Hepatic stellate cell (primary cell): Measurements from ENCODE around the gene ACTA2.

ENCODE experiments used
- DNase-seq: peaks from one replicate; pipeline ENCODE4 v3.0.0; 2011; ENCODE audit warnings: low spot score

Gene ACTA2

DNA sequence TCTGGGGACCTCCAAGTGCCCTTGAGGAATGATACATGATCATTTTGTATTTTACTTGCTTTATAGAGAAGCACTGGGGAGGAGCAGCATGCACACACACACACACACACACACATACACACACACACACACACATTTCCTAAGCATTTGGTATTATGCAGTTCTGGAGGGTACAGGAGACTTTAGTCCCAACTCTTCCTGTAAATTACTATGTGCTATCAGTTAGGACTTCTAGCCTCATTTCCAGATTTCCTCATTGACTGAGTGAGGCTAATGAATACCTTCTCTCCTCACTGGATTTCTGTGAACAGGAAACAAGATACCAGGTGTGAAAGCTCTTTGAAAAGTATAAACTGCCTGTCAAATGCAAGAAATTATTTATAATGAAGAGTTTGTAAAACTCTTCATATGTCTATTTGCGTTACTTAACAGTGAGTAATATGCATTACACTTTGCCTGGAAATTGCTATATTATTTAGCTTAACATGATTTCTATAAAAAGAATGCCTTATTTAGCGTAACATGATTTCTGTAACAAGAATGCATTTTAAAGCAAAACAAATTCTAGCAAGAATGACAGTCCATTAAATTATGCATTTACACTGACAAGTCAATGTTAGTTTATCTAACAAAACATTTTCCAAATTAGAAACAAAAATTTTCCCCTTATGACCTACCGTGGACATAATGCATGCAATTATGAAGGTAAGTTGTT lies 34.2 kb downstream of the ACTA2 start:
- no peak for DNase-seq

- DNase-seq = no peak
Measured at GRCh38 chr10:88916986-88917385, 35.6 kb downstream of the ACTA2 start.

- DNase-seq = no peak
Measured at GRCh38 chr10:88916231-88916630, 36.3 kb downstream of the ACTA2 start.

DNA sequence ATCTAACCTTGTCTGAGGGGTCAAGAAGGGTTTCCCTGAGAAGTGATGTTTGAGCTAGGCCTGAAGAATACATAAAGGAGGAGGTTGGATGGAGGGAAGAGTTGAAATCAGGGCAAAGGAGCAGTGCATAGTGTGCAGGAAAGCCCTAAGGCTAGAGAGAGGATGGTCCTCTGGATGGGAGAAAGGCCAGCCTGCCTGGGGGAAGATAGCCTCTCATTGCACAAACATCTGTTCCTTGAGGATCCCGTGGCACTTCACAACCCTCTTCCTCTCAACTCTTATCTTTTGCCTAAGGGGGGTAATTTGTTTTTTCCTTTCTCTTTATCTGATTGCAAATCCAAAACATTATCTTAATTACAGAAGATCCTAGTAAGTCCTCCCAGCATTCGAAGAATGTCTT lies 36.8 kb downstream of the ACTA2 start:
- DNase-seq = no peak

DNA sequence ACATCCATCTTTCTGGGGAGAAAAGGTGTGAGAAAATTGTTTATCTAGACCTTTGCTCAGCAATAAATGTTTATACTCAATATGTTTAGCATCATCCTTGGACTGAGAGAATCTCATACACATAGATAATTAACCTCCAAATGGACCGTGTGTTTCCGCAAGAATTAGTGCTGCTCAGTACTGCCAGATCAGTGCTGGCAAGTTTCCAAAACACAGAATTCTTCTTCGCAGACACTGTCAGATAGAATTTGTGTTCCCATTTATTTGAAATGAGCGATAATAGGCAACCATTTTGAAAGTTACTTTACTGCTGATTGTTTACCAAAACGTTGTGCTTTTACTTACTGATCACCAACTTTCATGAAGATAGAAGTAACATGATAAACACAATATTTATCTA lies 38.8 kb downstream of the ACTA2 start:
- DNase-seq = no peak

DNA sequence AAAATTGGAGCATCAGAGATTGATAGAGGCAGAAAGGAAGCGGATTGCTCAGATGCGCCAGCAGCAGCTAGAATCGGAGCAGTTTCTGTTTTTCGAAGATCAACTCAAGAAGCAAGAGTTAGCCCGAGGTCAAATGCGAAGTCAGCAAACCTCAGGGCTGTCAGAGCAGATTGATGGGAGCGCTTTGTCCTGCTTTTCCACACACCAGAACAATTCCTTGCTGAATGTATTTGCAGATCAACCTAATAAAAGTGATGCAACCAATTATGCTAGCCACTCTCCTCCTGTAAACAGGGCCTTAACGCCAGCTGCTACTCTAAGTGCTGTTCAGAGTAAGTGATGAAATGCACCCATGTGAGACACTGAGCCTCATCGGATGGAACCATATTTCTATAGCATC lies 39.4 kb downstream of the ACTA2 start:
- DNase-seq = no peak

DNA sequence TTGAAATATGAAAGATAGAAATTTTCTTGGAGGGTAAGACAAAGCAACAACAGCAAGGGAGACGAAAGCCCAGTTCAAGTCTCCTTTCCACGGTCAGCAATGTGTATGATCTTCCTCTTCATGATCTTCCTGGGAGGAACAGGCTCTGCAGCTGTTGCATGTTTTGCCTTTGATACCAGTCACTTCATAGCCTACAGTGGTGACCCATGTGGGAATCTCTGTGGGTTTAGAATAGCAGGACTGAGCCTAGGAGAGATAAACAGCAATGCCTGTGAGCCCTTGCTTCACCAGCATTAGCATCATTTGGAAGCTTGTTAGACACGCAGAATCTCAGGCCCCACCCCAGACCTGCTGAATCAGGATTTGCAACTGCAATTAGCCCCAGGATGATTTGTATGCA lies 40.7 kb downstream of the ACTA2 start:
- DNase-seq = no peak

DNA sequence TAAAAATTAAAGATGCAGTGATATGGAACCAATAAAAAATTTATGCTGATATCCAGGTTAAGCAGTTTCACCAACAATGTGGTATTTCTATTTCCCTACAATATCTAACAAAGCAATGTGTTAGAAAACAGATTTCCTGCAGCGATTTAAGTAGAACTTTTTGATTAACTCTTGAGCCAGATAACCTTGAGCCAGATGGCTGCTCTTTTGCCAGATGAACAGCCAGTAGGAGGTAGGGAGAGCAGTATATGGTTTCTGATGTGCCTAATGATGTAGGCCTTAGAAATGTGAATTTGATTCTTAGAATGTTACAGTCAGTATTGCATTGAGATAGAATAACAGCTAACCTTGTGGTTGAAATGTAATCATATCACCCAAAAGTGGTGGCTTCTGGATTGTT lies 41.5 kb downstream of the ACTA2 start:
- DNase-seq = no peak

- no peak for DNase-seq
Measured at GRCh38 chr10:88908194-88908593, 44.4 kb downstream of the ACTA2 start.

- no peak for DNase-seq
Measured at GRCh38 chr10:88906921-88907320, 45.7 kb downstream of the ACTA2 start.

DNA sequence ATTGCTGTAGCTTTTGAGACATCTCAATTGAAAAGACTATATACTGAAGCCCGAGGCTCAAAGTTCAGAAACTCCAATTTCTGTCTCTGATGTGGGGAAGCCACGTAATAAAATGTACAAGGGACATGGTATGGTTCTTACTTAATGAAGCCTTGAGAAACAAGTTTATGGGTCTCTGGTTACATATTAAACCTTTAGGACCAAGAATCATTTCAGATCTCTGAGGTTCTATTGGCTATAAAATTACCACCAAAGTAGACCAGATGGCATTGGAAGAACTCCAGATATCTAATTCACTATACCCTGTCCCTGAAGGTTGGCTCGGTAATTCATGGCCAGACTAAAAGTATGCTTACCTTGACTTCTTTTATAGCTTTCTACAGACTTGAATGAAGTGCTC lies 48.9 kb downstream of the ACTA2 start:
- no peak for DNase-seq

DNA sequence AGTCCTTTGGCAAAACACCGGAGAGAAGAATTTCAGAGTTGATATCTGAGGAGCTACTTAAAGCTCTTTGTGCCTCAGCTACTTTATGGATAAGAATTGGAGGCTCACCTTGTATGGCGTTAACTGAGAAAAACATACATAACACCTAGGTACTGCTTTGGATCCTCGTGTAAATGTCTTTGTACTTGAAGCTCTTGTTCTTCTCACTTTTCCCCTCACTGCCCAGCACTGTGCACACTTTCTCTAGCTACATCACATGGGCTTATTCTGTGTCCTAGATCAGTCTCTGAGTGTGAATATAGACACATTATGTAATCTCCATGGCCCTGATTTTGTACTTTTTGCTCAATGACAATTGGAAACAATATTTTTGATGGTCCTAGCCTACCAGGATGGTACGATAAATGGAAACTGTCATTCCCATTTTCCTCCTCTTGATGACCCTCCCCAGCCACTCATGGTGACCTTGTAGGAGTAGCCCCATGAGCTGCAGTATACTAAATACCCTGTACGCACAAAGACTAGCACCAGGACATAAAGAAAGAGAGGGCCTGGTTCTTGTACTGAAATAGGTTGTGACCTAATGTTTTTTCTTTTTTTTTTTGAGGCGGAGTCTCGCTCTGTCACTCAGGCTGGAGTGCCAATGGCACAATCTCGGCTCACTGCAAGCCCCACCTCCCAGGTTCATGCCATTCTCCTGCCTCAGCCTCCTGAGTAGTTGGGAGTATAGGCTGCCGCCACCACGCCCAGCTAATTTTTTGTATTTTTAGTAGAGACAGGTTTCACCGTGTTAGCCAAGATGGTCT lies 50.4 kb downstream of the ACTA2 start:
- no peak for DNase-seq

DNA sequence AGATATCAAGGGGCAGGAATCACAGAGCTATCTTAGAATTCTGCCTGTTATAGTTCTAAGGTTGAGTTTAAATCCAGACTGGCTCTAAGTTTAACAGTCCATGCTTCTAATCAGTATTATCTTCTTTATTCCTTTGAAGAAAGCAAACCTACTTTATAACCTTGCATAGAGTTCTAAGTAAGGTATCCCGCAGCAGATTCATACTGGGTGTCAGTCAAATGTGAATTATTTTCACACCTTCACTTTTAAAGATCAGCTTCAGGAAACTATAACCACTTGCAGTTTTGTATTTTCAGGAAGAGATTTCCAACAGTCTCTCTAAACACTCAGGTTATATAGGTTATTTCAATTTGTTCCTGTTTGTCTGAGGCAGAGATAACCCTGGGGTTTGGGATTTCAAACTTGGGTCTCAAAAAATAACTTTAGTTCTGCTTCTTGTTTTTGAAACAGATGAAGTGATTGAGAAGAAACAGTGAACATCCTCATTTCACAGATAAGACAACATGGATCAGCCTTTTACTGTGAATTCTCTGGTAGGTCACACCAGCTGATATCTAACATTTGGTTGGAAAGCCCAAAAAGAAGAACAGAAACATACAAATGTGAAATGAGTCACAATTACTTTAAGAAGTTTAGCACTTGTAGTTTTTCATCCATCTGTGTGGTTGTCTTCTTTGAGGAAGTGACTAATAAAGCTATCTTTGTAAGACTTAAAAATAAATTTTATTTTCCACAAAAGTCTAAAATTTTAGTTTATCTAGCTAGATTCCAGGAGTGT lies 51.2 kb downstream of the ACTA2 start:
- DNase-seq = no peak

- DNase-seq = no peak
Measured at GRCh38 chr10:88899886-88900285, 52.7 kb downstream of the ACTA2 start.

DNA sequence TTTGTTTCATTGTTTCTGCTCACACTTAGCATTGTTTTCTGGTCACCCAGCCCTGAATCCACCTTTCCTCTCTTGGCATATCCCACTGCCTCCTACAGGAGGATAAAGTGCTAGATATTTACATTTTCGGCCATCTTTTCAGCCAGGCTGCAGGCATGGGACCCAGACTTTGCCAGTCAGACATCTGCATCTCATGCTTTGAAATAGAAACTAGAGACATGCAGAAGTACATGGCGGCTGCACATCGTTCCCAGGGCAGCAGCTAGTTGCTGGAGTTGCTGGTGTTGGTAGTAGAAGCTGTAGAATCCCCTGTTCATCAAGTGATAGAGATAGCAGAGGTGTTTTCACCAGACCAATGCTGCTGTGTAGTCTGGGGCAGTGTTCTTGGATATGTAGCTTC lies 53.8 kb downstream of the ACTA2 start:
- no peak for DNase-seq

DNA sequence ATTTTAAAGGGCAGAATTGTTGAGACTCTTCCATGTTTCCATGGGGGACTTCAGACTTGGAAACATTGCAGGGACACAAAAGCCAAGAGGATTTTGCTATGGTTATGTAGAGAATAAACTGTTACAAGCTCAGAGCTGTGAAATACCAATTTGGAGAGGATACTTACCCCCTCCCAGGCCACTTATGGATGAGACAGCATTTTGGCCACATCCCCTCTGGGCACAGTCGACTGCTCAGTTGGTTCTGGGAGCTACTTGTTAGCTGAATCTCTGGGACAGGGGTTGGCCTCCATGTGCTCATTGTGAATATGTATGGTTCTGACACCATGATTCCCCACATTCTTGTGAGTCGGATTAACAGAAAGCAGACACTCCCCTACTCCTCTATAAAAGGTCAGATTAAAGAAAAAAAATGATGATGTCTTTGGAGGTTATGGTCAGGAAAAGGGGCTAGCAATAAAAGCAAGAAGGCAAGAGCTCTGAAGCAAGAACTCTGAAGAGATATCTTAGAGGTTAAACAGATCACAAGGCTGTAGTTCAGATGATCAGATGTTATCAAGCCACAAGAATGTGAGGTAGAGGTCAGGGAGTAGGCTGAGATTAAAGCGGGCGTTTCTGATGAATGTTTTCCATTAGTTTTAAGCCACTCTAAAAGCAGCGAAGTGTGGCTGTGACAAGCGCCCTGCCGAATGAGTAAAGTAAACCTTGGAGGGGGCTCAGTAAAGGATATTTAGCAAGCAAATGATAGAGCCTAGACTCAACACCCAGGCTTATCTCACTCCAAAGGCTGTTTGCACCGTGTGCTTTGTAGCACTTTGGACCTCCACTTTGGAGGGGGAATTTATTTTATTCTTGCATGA lies 55.3 kb downstream of the ACTA2 start:
- DNase-seq = no peak

- DNase-seq = no peak
Measured at GRCh38 chr10:88896372-88896993, 56.1 kb downstream of the ACTA2 start.

DNA sequence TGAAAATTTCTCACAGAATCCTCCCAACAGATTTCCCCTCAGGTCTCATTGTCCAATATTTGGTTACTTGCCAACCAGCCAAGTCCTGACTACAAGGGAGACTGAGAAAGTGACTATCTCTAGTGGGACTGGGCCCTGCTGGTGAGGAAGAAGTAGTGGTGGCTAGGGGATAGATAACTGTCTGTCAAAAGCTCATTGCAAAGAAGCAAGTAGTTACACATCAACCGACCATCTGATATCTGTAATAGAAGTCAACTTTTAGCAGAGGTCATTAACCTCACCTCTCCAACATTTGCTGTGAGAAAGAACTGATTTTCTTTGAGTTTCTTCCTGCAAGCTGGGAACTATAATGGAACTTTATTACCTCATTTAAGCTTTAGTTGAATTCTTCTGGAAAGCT lies 57.3 kb downstream of the ACTA2 start:
- DNase-seq = no peak

- no peak for DNase-seq
Measured at GRCh38 chr10:88893611-88894010, 59.0 kb downstream of the ACTA2 start.

- DNase-seq = no peak
Measured at GRCh38 chr10:88892222-88892967, 60.2 kb downstream of the ACTA2 start.
